ENCODE measurements around the gene NFATC2.
"Not testable (repeated sequence)": the region's sequence is repeated elsewhere in the genome, so short reads cannot be mapped to it uniquely, and the experiment has no call there.

Gene NFATC2

GRCh38 chr20:51494241-51495110 lies 48.0 kb downstream of the NFATC2 start:
- DNase-seq: peak; percentile 67 to 68

GRCh38 chr20:51493346-51493791 lies 49.1 kb downstream of the NFATC2 start:
- peak; percentile 54 to 57 for DNase-seq

DNA sequence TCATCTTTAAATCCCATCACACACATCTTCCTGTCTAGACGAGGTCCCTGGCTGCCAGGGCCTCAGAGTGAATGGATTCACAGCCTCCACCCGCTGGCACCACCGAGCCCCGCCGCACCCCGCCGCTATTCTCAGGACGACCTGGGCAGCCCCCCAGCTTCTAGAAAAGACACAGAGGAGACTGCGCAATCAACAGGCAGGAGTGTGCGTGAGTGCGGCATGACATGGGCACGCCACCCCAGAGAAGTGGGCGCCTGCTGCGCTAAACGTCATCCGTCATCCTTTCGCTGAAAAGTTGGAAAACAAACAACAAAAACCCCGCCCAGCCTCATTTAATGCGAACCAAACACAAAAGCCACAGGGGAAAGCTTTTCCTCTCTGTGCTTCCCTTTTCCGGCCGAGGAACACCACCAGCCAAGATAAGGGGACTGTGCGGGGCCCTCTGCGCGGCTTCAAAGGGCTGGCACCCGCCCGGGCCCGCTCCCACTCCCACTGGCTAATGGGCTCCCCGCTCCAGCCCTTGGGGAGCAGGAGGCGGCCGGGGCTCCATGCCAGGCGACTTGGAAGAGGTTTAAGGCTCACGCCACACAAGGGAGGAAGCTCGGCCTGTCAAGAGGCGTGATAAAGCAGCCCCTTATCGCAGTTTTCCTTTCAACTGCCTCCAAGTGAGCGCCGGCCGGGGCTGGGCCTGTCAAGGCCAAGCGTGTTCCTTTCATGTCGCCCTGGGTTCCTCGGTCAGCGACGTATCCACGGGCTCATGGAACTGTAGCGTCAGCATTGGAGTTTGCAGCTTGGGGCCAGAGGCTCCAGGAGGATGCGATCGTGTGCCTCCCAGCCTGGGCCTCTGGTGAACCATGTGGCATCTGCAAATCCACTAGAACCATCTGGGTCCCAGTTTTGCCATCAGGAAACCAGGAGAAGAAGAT lies 50.1 kb downstream of the NFATC2 start:
- DNase-seq: no peak

DNA sequence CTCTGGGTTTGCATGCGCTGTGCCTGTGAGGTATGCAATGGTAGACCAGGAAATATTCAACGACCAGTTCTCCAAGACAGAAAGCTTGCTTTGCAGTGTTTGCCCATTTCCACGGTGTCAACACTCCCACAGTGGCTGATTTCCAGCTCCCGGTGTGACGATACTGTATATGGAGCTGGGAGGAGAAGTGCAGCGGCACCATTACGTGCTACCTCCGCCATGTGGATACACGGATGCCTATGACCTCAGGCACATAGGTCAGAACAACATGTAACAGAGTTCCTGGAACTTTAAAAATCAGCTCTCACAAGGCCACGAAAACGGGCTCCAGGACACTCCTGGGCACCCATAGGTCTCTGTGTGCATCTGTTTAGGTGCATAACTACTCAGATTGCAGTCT lies 51.1 kb downstream of the NFATC2 start:
- no peak for DNase-seq

GRCh38 chr20:51490635-51491034 lies 51.9 kb downstream of the NFATC2 start:
- DNase-seq: no peak

DNA sequence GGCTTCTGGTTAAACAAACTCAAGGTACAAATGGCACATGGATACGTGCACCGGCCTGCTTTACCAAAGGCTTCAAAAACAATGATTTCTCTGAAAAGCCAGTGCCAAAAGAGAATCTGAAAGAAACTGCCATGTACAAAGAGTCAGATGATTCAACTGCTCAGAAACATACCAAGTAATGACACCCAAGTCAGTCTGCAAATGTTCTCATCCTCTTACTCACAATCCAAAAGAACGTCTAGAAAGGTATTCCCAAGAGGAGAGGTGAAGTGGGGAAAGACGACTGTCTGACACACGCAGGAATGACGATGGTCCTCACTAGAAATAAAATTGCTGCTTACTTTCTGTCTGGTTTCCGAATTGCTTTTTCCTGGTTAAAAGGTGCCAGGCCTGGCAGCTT lies 52.9 kb downstream of the NFATC2 start:
- no peak for DNase-seq

- DNase-seq: no peak
Observed at GRCh38 chr20:51488331-51488730, 54.2 kb downstream of the NFATC2 start.

DNA sequence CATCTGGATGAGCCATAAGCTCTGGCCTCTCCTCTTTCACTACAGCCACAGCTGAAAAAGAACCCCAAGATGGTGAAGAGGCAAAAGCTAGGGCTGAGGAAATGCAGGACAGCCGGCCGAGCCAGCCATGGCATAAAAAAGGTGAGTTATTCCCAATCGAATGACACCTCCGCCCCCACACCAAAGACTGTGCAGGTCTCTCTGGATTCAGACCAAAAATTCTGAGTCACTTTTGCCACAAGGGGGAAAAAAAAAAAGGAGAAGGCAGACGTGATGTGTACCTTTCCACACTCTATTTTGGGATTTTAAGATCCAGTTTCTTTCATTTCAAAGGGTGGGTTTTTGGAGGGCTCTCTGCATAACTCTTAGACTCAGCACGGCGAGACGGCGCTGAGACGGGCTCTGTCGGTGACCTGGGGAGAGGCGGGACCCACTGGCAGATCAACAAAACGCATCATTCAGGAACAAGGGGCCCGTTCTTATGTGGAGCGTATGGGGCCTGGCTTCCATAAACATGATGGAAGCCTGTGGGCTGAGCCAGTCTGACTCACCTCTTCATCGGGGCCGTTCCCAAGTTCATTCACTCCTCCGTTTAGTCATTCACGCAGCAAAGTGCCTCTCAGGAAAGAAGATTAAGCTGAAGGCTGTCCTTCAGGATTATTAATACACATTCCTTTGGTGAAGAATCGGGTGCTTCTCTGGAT lies 54.8 kb downstream of the NFATC2 start:
- DNase-seq: no peak

GRCh38 chr20:51487076-51487475 lies 55.4 kb downstream of the NFATC2 start:
- DNase-seq: no peak

GRCh38 chr20:51486197-51487005 lies 56.1 kb downstream of the NFATC2 start:
- no peak for DNase-seq

DNA sequence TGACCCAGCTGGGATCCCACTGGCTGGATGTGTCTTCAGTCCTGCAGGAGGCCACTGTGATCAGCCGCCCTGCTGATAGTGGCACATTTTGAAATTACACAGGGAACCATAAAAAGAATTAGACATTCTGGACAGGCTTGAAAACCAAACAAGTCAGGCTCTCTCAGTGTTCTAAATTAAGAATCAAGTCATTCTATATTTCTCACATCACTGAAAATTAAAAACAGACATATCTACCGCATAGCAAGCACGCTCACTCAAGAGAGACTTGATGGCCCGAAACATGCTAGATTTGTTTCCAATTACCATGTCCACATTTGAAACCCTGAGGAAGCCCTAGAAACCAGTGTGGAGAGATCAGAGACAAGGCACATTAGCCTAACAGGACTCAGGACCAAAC lies 57.7 kb downstream of the NFATC2 start:
- no peak for DNase-seq

DNA sequence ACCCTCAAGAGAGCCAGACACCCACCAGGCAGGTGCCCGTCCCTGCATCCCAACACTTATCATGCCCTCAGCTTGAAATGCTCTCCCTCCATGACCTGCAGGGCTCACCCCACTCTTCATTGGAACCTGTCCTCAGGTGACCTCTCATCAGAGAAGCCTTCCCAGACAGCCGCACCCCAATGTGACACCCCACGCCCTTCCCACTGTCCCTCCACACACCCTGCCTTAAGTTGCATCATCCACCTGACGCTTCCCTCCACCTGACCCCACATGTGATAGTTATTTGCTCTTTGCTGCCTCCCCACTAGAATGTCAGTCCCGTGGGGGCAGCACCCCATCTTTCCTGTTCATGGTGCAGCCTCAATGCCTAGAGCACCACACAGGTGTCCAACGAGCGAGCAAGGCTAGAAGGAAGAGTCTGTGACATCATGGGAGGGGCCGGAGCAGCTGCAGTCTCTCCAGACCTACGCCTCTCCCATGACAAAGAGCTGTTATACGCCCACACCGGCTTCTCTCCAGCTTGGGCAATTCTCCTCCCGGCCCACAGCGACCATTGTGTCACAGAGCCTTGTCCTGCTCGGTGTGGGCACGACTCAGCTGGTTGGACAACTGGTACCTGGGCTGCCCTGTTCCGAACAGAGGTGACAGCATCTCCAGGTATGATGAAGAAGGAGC lies 58.2 kb downstream of the NFATC2 start:
- no peak for DNase-seq

DNA sequence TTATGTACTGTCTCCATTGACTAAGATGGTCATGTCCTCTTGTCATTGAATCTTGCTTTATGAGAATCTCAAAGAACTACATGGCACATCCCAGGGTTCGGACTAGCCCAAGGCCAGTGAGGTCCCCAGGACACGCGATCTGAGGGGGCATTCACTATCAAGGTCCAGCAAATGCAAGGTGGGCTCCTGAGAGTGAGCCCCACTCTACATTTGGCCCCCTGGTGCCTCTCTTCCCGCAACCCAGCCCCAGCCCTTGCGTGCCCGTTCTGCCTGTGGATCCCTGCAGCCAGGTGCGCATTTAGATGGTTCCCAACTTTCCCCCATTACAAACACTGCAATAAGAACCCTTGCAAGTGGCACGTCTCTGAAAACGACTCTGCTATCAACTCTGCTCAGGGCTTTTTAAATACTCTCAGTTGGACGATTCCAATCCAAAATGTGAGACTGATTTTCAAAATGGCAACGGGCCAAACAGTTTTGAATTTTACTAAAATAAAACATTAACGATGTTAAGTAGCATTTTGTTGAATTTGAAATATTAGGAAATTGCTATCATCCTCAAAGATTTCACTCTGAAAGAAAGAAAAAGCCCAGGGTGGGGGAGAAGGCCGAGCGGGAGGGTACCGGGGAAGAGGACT lies 59.6 kb downstream of the NFATC2 start:
- DNase-seq: no peak

GRCh38 chr20:51481341-51481914 lies 61.1 kb downstream of the NFATC2 start:
- DNase-seq: peak; percentile 77 to 78

DNA sequence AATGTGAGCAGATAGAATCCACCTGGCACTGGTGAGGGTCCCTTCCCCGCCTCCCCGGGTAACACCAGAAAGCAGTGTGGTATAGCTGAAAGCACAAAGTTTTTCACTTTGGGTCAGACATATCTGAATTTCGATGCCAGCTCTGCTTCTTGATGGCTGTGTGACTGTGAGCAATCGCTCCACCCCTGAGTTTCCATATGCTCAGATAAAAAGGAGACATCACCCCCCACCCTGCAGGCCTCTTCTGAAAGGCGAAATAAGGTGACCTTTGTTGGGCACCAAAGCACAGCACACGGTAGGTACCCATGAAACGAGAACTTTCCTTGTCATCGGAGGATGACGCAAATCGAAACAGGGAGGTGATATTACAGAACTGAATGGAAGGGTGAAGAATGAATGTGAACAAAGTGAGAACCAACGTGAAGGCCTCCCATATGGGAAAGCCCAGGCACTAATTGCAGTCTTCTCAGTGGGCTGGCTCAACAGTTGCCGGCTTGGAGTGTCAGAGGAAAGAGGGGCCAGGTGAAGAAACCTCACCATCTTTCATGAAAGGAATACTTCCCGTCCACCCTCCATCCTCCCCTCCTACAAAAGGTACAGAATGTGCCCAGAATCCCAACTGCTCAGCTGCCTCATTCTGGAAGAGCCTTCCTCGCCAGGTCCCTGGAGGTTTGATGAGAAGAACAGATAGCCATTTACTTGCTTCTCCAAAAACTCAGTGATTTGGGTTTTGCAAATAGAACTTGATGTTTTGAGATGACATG lies 61.8 kb downstream of the NFATC2 start:
- DNase-seq: peak; percentile 79 to 83

DNA sequence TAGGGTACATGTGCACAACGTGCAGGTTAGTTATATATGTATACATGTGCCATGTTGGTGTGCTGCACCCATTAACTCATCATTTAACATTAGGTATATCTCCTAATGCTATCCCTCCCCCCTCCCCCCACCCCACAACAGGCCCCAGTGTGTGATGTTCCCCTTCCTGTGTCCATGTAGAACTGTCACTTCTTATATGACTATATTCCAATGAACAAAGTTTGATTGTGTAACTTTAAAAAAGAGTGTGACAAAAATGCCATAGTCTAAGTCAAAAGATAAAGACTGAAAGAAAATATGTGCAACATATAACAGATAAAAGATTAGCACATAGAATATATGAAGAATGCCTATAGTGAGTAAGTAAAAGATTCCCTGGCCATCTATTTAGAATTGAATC lies 66.4 kb downstream of the NFATC2 start:
- not testable (repeated sequence) for DNase-seq

- DNase-seq: no peak
Observed at GRCh38 chr20:51473771-51474170, 68.7 kb downstream of the NFATC2 start.

- no peak for DNase-seq
Observed at GRCh38 chr20:51473256-51473655, 69.3 kb downstream of the NFATC2 start.

DNA sequence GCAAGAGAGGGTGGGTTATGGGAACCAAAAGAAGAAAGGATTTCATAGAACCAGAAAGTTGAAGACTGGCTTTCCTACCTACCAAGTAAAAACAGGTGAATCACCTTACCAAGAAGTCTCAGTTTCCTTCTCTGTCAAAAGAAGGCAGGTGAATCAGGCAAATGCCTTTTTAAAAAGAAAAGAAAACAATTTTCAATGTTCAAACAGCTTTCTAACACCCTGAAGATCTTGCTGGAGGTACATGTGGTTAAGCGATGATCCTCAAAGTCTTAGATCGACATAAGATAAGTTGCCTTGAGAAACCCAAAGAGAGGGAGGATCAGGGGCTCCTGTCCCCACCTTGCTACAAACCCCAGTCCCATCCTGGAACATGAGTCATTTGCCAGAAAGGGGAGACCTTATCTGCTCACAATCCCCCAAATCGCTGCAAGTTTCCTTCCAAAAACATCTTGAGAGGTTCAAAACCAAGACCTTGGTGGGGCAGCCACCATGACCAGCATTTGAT lies 71.6 kb downstream of the NFATC2 start:
- DNase-seq: peak; percentile 68 to 70

- DNase-seq: no peak
Observed at GRCh38 chr20:51470499-51470820, 72.1 kb downstream of the NFATC2 start.
